Loucy (cell line): Measurements from ENCODE around the gene LDLRAD4.

Source experiments
- H2AFZ ChIP-seq: fragments of 200-600 bp; sonication (generic); 2 replicates; pipeline ENCODE4 v1.6.0; 2016; ENCODE audit warnings: antibody characterized with exemption, mild to moderate bottlenecking, low read length, moderate library complexity
- H3F3A ChIP-seq: fragments of 200-600 bp; 2 replicates; pipeline ENCODE4 v1.6.0; 2016; ENCODE audit warnings: antibody characterized with exemption, low read depth, mild to moderate bottlenecking
- H3K27me3 ChIP-seq: fragments of 200-600 bp; sonication (generic); 2 replicates; pipeline ENCODE4 v1.6.1; 2014; ENCODE audit warnings: low read length, mild to moderate bottlenecking; ENCODE audit not compliant: insufficient read depth, poor library complexity, severe bottlenecking
- H3K36me3 ChIP-seq: fragments of 200-600 bp; sonication (generic); 2 replicates; pipeline ENCODE4 v1.6.1; 2016; ENCODE audit warnings: low read length; ENCODE audit not compliant: insufficient read depth
- H3K4me1 ChIP-seq: fragments of 200-600 bp; sonication (generic); 2 replicates; pipeline ENCODE4 v1.5.1; 2014; ENCODE audit warnings: low read length, mild to moderate bottlenecking; ENCODE audit not compliant: insufficient read depth, poor library complexity, severe bottlenecking
- H3K4me2 ChIP-seq: fragments of 200-600 bp; sonication (generic); 2 replicates; pipeline ENCODE4 v1.6.0; 2014; ENCODE audit warnings: antibody characterized with exemption, low read length, low read depth, mild to moderate bottlenecking; ENCODE audit not compliant: poor library complexity, severe bottlenecking
- H3K4me3 ChIP-seq: fragments of 200-600 bp; sonication (generic); 2 replicates; pipeline ENCODE4 v1.5.1; 2014; ENCODE audit warnings: low read length, mild to moderate bottlenecking, mixed read lengths; ENCODE audit not compliant: poor library complexity, severe bottlenecking
- H3K79me2 ChIP-seq: fragments of 200-600 bp; sonication (generic); 2 replicates; pipeline ENCODE4 v1.6.1; 2014; ENCODE audit warnings: low read length; ENCODE audit not compliant: insufficient read depth
- H3K9ac ChIP-seq: fragments of 200-600 bp; sonication (generic); 2 replicates; pipeline ENCODE4 v1.6.0; 2014; ENCODE audit warnings: mild to moderate bottlenecking, low read depth, low read length, moderate library complexity; ENCODE audit not compliant: poor library complexity, severe bottlenecking
- H3K9me2 ChIP-seq: fragments of 200-600 bp; sonication (generic); replicated peaks from 2 replicates; pipeline ENCODE4 v1.6.1; 2016; ENCODE audit warnings: low read depth, low read length, mixed read lengths
- H3K9me3 ChIP-seq: fragments of 200-600 bp; sonication (generic); 2 replicates; pipeline ENCODE4 v1.6.1; 2014; ENCODE audit warnings: mild to moderate bottlenecking, antibody characterized with exemption, low read length, low read depth; ENCODE audit not compliant: insufficient read depth
- H4K20me1 ChIP-seq: fragments of 200-600 bp; sonication (generic); 2 replicates; pipeline ENCODE4 v1.6.0; 2014; ENCODE audit warnings: antibody characterized with exemption, low read length, mild to moderate bottlenecking; ENCODE audit not compliant: insufficient read depth, poor library complexity, severe bottlenecking
- EZH2phosphoT487 ChIP-seq: fragments of 200-600 bp; IDR thresholded peaks from 2 replicates; pipeline ENCODE4 v1.6.1; 2018; ENCODE audit warnings: antibody characterized with exemption, mild to moderate bottlenecking, moderate library complexity, borderline replicate concordance
- TF ChIP-seq, protein P1 (sequence below): fragments of 200-600 bp; sonication (generic); conservative IDR thresholded peaks from 2 replicates; pipeline ENCODE4 v1.5.1; 2014; ENCODE audit warnings: mild to moderate bottlenecking, antibody characterized with exemption, low read length

The LDLRAD4 gene

DNA sequence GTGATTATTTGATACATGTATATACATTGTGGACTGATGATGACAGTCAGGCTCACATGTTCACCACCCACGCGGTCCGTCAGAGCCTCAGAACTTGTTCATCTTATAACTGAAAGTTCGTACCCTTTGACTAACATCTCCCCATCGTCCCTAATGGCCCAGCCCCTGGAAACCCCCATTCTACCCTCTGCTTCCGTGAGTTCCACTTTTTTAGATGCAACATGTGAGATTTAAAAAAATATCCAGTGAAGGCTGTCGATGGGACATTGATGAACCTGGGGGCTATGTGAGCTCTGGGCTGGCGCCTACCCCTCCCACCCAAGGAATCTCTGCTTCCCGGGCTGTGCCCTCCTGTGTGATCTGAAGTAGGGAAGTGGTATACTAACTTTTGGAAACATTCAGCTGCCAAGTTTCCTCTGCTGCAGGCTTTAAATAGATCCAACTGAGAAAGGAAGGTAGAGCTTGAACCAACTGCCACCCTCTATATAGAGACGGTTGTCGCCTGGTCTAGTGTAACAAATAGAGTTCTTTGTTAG lies 344.0 kb downstream of the LDLRAD4 start:
- Histone ChIP-seq H3K9ac (no peak overlapping the region), H3K27me3 (no peaks in the 10 kb centered on the region), H3K36me3 (no peaks in the 10 kb centered on the region), H3K9me3 (no peaks in the 10 kb centered on the region), H3F3A (no peaks in the 10 kb centered on the region), H3K79me2 (peaks cover 8% of the 10 kb centered on the region; the same call in 1 of the 2 replicates), H4K20me1 (no peaks in the 10 kb centered on the region), H3K4me3 (no peak overlapping the region), H2AFZ (no peak overlapping the region), H3K4me1 (peaks cover 28% of the 10 kb centered on the region), H3K9me2 (no peaks in the 10 kb centered on the region), H3K4me2 (peak overlapping the region; percentile 10)
- TF ChIP-seq, protein P1, sequence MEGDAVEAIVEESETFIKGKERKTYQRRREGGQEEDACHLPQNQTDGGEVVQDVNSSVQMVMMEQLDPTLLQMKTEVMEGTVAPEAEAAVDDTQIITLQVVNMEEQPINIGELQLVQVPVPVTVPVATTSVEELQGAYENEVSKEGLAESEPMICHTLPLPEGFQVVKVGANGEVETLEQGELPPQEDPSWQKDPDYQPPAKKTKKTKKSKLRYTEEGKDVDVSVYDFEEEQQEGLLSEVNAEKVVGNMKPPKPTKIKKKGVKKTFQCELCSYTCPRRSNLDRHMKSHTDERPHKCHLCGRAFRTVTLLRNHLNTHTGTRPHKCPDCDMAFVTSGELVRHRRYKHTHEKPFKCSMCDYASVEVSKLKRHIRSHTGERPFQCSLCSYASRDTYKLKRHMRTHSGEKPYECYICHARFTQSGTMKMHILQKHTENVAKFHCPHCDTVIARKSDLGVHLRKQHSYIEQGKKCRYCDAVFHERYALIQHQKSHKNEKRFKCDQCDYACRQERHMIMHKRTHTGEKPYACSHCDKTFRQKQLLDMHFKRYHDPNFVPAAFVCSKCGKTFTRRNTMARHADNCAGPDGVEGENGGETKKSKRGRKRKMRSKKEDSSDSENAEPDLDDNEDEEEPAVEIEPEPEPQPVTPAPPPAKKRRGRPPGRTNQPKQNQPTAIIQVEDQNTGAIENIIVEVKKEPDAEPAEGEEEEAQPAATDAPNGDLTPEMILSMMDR, result no peak
- TF ChIP-seq EZH2phosphoT487, result no peak

- no peak overlapping the region for H3K4me3 ChIP-seq
- no peaks in the 10 kb centered on the region for H3K9me3 ChIP-seq
- no peaks in the 10 kb centered on the region for H3K36me3 ChIP-seq
- H3K27me3 ChIP-seq, result no peaks in the 10 kb centered on the region
- H3F3A ChIP-seq, result no peaks in the 10 kb centered on the region
- peak overlapping the region; percentile 10 for H3K4me2 ChIP-seq
- no peak overlapping the region for H2AFZ ChIP-seq
- H4K20me1 ChIP-seq, result no peaks in the 10 kb centered on the region
- peaks cover 32% of the 10 kb centered on the region for H3K4me1 ChIP-seq
- H3K79me2 ChIP-seq, result peaks cover 5% of the 10 kb centered on the region; the same call in 1 of the 2 replicates
- TF ChIP-seq, protein P1, result no peak
- TF ChIP-seq EZH2phosphoT487, result no peak
- H3K9me2 ChIP-seq, result no peaks in the 10 kb centered on the region
- no peak overlapping the region for H3K9ac ChIP-seq
Measured at GRCh38 chr18:13563390-13563805, 344.8 kb downstream of the LDLRAD4 start.

DNA sequence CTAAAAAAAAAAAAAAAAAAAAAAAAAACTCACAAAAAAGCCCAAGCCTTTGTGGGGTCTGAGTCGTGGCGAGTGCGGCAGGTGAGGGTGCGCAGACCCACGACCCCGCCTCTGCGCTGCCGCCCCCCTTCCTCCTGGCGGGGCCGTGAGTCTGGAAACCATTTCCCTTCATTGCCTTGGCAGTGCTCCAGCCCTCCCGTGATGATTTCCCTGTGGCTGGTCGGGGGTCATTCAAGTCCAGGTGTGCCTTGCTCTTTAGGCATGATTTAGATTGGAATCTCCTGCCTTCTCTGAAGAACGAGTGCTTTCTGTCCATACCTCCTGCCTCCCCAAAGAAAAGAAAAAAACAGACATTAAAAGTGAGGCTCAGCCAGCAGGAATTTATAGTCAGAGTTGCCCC lies 346.0 kb downstream of the LDLRAD4 start:
- Histone ChIP-seq H3K27me3 (no peaks in the 10 kb centered on the region), H3K9me2 (no peaks in the 10 kb centered on the region), H3K79me2 (no peaks in the 10 kb centered on the region), H3K4me1 (peaks cover 41% of the 10 kb centered on the region), H3K4me3 (no peak overlapping the region), H3K9ac (no peak overlapping the region), H2AFZ (no peak overlapping the region), H3K36me3 (no peaks in the 10 kb centered on the region), H3K4me2 (no peak overlapping the region), H4K20me1 (no peaks in the 10 kb centered on the region), H3K9me3 (no peaks in the 10 kb centered on the region), H3F3A (no peaks in the 10 kb centered on the region)
- TF ChIP-seq, protein P1, result no peak
- TF ChIP-seq EZH2phosphoT487, result no peak
